DMS153 treated with DMSO at 0.1 percent for 48 hours (cell line): ENCODE data around the gene PYDC2.
"Not testable (repeated sequence)": the region's sequence is repeated elsewhere in the genome, so short reads cannot be mapped to it uniquely, and the experiment has no call there.

Source experiments
- DNase-seq: peaks from one replicate; lab custom pipeline; 2025; ENCODE audit not compliant: unreplicated experiment; lab: John Stamatoyannopoulos, UW

The PYDC2 gene

DNA sequence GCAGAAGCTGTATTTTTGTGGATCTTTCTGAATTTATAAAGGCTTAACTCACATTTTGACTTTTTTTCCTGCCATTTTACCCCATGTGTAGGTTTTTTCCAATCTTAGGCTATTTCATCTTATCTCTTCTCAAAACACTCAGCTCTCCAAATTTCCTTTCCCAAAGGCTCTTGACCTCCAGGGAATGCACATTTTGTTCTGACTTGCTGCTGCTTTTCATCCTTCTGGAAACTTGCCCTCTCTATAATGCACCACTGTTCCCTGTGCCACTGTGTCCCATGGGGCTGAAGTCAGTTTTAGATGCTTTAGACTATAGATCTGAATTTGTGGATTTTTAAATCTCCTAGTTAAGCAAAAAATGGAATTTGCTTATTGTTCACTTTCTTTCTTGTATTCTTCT is 9.1 kb downstream of the PYDC2 start:
- no peak for DNase-seq

DNA sequence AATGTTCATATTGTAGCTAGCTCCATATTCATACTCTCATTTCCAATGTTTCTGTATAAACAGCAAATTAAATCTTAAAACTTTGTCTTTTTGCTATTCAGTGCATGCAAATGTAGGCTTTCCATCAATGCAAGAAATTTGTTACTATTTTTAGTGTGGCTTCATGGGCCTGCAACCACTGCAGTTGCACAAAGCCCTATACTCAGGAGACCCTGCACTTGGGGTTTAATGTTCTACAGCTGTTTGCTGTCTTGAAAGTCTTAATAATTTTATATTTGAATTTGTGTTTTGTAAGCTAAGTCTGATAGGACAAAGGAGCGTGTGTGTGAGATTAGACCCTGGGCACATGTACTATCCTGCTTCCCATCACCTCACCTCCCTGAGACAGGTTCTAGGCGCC is 9.6 kb downstream of the PYDC2 start:
- DNase-seq, result no peak

DNA sequence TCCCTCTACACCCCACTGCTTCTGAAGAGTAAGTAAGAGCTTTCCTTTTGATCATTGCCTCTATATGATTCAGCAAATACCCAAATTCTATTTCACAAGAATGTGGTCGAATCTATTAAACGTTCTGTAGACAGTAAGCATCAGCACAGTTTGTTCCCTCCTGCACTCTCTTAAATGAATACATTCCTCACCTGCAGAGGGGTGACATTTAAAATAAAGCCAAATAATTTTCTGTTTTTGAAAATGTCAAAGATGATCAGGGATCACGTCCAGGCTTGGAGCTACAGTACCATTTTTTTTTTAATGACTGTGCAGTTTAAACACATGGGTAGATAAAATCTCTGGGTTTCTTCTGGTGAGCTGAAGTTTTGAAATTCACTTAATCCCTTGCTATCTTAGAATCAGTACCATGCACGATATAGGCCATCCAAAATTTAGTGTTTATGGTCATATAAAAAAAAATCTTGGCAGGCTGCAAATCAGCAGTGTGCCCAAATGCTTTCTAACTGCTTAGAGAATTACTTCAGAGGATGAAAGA is 12.8 kb downstream of the PYDC2 start:
- DNase-seq, result no peak

DNA sequence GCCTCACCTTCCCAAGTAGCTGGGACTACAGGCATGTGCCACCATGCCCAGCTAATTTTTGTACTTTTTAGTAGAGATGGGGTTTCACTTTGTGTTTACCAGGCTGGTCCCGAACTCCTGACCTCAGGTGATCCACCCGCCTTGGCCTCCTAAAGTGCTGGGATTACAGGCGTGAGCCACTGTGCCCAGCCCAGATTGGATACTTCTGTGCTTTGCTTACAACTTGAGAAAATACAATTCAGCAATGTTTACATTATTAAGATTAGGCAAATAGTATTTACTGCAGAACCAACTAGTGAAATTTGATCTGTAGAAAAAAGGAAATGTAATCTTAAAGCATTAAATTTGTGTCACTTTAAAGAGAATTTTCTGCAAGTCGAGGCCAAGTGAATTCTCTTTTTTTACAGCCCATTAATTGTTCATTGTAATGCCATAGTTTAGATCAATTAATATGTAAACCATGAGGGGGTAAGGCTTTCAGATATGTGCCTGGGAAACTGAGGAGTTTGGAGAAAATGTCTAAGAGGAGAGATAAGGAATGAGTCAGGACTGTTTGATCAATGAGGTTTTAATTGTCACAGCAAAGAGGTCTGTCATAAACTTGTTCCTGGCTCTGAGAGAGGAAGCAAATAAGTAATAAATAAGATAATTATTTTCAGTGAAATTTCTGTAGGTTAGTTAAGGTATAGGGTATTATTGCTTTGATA is 15.3 kb downstream of the PYDC2 start:
- DNase-seq, result no peak

DNA sequence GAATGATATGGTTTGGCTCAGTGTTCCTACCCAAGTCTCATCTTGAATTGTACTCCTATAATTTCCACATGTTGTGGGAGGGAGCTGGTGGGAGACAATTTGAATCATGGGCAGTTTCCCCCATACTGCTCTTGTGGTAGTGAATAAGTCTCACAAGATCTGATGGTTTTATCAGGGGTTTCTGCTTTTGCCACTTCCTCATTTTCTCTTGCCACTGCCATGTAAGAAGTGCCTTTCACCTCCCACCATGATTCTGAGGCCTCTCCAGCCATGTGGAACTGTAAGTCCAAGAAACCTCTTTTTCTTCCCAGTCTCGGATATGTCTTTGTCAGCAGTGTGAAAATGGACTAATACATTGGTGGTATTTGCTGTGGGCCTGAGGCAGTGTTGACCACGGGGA is 23.0 kb downstream of the PYDC2 start:
- DNase-seq, result not testable (repeated sequence)

DNA sequence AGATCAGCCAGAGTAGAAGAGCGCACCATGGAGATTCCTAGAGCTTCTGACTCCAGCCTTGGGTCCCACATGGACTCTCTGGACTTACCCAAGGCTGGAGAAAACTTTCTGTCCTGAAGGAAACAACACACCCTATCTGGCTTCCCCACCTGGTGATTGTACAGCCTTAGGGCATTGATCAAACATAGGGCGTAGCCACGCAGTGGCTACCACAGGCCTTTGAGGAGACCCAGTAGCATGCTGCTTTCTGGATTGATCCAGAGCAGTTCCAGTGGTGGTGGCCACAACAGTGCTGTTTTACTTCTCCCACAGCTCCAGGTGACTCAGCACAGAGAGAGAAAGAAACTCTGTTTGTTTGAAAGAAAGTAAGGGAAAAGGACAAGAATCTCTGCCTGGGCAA is 23.5 kb downstream of the PYDC2 start:
- DNase-seq, result no peak

DNA sequence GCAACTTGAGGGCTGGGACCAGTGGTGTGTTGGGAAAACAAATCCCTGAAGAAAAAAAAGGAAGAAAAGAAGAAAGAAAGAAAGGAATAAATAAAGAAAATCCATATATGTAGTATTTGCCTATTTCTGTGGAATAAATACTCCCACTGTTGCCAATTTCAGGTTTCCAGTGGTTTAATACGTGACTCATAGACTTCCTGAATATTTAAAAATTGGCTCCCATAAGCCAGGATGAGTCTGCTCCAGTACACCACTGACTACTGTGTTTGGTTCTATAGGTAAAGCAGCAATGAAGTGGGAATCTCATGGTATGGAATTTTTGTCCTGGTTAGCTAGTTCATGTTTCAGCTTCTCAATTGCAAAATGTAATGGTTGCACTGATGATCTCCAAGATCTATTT is 31.6 kb downstream of the PYDC2 start:
- no peak for DNase-seq

DNA sequence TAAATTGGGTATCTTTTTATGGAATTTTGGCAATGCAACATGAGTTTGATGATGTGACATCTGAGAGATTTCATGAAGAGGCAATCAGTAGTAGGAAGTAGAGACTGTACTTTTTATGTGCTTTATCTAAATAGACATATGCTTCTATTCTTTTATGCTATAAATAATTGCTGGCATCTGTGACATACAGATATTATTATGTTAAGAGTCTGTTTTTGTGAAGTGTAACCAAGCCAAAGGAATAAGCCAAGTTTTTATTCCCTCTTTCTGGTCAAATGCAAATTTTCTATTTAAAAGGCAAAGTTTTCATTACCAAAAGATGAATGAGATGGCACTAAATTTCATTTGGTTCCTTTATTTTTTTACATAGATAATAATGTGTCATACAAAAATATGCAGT is 32.4 kb downstream of the PYDC2 start:
- no peak for DNase-seq

DNA sequence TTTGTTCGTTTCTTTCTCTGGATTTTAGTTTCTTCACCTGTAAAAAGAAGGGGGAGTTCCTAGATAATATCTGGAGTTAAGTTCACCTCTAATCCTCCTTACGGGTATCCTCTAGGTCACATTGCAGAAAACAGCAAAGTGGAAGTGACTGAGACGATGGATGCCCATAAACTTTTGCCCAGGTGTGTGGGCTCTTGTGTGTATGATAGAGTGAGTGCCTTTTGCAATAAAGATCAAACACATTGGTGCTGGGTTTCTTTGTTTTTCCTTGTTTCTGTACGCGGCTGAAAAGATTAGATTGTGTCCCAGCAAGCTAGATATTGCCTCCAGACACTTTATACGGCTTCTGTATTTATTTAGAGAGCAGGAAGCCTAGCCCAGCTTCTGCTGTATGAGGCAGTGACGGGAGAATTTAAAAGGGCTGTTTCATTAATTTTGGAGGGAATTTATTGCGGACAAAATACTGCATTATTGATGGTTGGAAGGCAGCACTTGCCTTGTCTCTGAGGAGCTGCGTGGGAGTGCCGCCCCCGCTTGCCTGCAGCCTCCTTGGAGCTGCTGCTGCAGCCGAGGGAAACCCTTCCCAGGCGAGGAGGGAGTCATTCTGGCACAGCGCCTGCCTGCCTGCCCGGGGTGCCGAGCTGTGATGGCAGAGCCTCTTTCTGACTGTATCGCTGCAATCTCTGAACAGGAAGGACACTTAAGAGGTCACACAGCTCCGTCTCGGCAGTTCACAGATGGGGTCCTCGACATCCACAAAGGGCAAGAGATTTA is 38.5 kb downstream of the PYDC2 start:
- peak; percentile 49 for DNase-seq

DNA sequence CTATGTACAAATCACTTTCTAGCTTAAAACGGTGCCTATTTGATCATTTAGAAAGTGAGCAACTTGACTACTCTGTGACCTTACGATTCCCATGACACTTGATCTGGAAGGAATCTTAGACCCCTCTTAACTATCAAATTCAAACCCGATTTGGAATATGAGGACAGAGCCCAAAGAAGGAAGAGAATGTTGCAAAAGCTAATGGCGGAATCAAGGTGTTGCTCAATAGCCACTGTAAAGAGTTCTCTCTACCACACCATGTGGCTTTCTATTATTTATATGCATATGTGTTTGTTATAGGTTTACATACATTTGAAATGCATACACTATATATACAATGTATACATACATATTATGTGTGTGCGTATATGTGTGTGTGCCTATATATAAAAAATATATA is 39.9 kb downstream of the PYDC2 start:
- no peak for DNase-seq

DNA sequence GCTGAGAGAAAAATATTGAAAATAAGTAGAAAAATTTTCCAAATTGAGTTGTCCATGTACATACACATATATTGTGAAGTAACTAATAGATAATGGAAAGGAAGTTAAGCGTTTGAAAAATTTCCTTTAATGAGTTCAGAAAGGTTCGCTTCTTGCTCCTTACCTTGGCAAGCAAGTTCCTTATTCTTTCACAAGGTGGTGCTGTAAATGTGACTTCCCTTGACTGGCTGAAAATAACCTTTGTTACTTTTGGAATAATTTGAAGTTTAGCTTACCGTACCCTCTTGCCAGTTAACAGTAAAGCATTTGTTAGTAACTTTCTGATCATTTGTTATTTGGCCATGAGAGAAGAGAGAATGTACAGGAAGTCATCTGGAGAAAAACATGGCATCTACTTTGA is 41.6 kb downstream of the PYDC2 start:
- DNase-seq, result no peak

DNA sequence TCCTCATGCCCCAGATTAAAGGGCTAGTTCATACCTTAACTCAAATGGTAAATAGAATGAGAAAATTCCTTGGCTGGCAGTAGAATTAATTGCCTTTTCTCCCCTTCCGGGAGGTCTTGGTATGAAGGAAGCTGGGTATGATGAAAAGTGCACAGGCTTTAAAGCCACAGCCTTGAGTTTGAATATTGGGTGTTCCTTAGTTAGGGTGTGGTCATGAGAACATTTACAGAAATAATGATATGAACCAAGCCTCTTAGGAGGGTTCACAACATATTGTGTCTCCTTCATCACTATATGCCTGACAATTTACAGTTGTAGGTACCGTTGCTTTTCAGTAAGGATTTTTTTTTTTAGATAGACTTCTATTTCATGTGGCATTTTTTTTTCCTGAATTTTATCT is 48.1 kb downstream of the PYDC2 start:
- DNase-seq, result no peak
